ENCODE measurements around the gene NAP1L4.

Gene NAP1L4

GRCh38 chr11:2943711-2944118, 48.4 kb downstream of the NAP1L4 start:
- peaks cover 53% of the 10 kb centered on the region for H3K36me3 ChIP-seq (ENCODE audit: insufficient read depth, low read length)
- no peak overlapping the region for H3K4me3 ChIP-seq (ENCODE audit: low read depth, low read length, poor library complexity, severe bottlenecking)
- H3K79me2 ChIP-seq (ENCODE audit: insufficient read depth, low read length): no peaks in the 10 kb centered on the region
- no peak overlapping the region for H3K27ac ChIP-seq (ENCODE audit: low read depth, low read length, poor library complexity, severe bottlenecking)
- H3K4me1 ChIP-seq (ENCODE audit: insufficient read depth, low read length, severe bottlenecking): peaks cover 9% of the 10 kb centered on the region
- H4K20me1 ChIP-seq (ENCODE audit: insufficient read depth, low read length): no peaks in the 10 kb centered on the region
- no peaks in the 10 kb centered on the region for H3F3A ChIP-seq (ENCODE audit: insufficient read depth, low read length)
- TF ChIP-seq CTCF (IDR thresholded peaks at IDR 0.05; ENCODE audit: low read length) (peak; percentile 21; the same call in 1 of the 2 replicates), EZH2 (IDR thresholded peaks at IDR 0.05; ENCODE audit: borderline replicate concordance, low read length) (no peak)
- peaks cover 9% of the 10 kb centered on the region; the same call in 1 of the 2 replicates for H3K9me3 ChIP-seq (ENCODE audit: low read length)
- no peaks in the 10 kb centered on the region for H3K27me3 ChIP-seq (ENCODE audit: insufficient read depth, low read length)
- no peak overlapping the region for H3K9ac ChIP-seq (ENCODE audit: low read length)
- no peak overlapping the region for H3K4me2 ChIP-seq (ENCODE audit: low read length)
- no peak overlapping the region for H2AFZ ChIP-seq (ENCODE audit: low read length)
- no peaks in the 10 kb centered on the region for H3K9me2 ChIP-seq (ENCODE audit: low read depth, low read length)

GRCh38 chr11:2942872-2943710, 49.0 kb downstream of the NAP1L4 start:
- TF ChIP-seq CTCF (IDR thresholded peaks at IDR 0.05; ENCODE audit: low read length): no peak
- TF ChIP-seq EZH2 (IDR thresholded peaks at IDR 0.05; ENCODE audit: borderline replicate concordance, low read length): no peak
- no peaks in the 10 kb centered on the region for H3K9me2 ChIP-seq (ENCODE audit: low read depth, low read length)
- H4K20me1 ChIP-seq (ENCODE audit: insufficient read depth, low read length): no peaks in the 10 kb centered on the region

GRCh38 chr11:2942447-2942846, 49.7 kb downstream of the NAP1L4 start:
- Histone ChIP-seq H3K9me3 (ENCODE audit: low read length) (peaks cover 13% of the 10 kb centered on the region), H3K27ac (ENCODE audit: low read depth, low read length, poor library complexity, severe bottlenecking) (no peak overlapping the region), H3K4me2 (ENCODE audit: low read length) (no peak overlapping the region)

More at GRCh38 chr11:2942872-2943710, 49.0 kb downstream of the NAP1L4 start:
- Histone ChIP-seq H3F3A (ENCODE audit: insufficient read depth, low read length) (no peaks in the 10 kb centered on the region), H3K4me1 (ENCODE audit: insufficient read depth, low read length, severe bottlenecking) (peaks cover 9% of the 10 kb centered on the region), H3K79me2 (ENCODE audit: insufficient read depth, low read length) (no peaks in the 10 kb centered on the region), H2AFZ (ENCODE audit: low read length) (no peak overlapping the region), H3K36me3 (ENCODE audit: insufficient read depth, low read length) (peaks cover 47% of the 10 kb centered on the region), H3K4me2 (ENCODE audit: low read length) (no peak overlapping the region), H3K27me3 (ENCODE audit: insufficient read depth, low read length) (no peaks in the 10 kb centered on the region), H3K9me3 (ENCODE audit: low read length) (peaks cover 9% of the 10 kb centered on the region; the same call in 1 of the 2 replicates), H3K4me3 (ENCODE audit: low read depth, low read length, poor library complexity, severe bottlenecking) (no peak overlapping the region), H3K9ac (ENCODE audit: low read length) (no peak overlapping the region), H3K27ac (ENCODE audit: low read depth, low read length, poor library complexity, severe bottlenecking) (no peak overlapping the region)

More at GRCh38 chr11:2942447-2942846, 49.7 kb downstream of the NAP1L4 start:
- no peak overlapping the region for H3K9ac ChIP-seq (ENCODE audit: low read length)
- peaks cover 9% of the 10 kb centered on the region for H3K4me1 ChIP-seq (ENCODE audit: insufficient read depth, low read length, severe bottlenecking)
- no peaks in the 10 kb centered on the region for H3K27me3 ChIP-seq (ENCODE audit: insufficient read depth, low read length)
- TF ChIP-seq CTCF (IDR thresholded peaks at IDR 0.05; ENCODE audit: low read length): no peak
- TF ChIP-seq EZH2 (IDR thresholded peaks at IDR 0.05; ENCODE audit: borderline replicate concordance, low read length): no peak
- no peaks in the 10 kb centered on the region for H3F3A ChIP-seq (ENCODE audit: insufficient read depth, low read length)
- no peaks in the 10 kb centered on the region for H3K79me2 ChIP-seq (ENCODE audit: insufficient read depth, low read length)
- no peak overlapping the region for H3K4me3 ChIP-seq (ENCODE audit: low read depth, low read length, poor library complexity, severe bottlenecking)
- H3K9me2 ChIP-seq (ENCODE audit: low read depth, low read length): no peaks in the 10 kb centered on the region
- H2AFZ ChIP-seq (ENCODE audit: low read length): no peak overlapping the region
- peaks cover 41% of the 10 kb centered on the region for H3K36me3 ChIP-seq (ENCODE audit: insufficient read depth, low read length)
- H4K20me1 ChIP-seq (ENCODE audit: insufficient read depth, low read length): no peaks in the 10 kb centered on the region

Data from OCI-LY1 (cell line).